Astrocyte (in vitro differentiated cells and primary cell): ENCODE results near the gene SDK1.

Experiments
- EZH2 ChIP-seq: IDR thresholded peaks from 2 replicates; pipeline ENCODE4 v1.6.1; 2012; ENCODE audit warnings: mild to moderate bottlenecking, low read length, inconsistent platforms; ENCODE audit not compliant: insufficient read depth
- TF ChIP-seq, protein P1 (sequence below): IDR thresholded peaks from 2 replicates; pipeline ENCODE4 v1.5.1; 2011; ENCODE audit warnings: low read depth, mild to moderate bottlenecking, inconsistent platforms, low read length, moderate library complexity; ENCODE audit not compliant: insufficient read depth

DNA sequence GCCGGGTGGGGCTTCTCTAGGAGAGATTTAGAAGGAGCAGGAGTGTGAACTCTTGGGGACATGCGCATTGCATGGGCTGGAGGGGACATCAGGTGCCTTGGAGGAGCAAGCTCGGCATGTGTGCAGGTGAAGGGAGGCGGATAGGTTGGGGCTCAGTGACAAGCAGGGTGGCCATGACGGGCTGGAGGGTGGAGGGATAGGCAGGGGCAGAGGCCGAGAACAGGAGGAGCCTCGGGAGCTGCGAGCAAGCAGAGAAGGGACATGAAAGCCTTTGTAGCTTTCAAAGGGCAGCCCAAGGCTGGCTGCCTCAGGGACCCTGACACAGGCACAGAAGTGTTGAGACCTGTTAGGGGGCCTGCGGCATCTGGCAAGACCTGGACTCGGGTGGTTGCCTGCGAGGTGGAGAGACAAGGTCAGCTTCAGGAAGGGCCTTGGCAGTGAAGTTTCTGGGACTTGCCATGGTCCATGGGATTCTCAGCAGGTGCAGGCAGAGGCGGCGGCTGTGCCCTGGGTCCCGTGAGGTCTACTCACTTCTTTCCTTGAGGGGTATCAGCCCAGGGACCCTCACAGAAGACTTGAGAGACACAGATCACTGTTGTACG lies 664.8 kb downstream of the SDK1 start:
- no peak for TF ChIP-seq EZH2
- TF ChIP-seq, protein P1, sequence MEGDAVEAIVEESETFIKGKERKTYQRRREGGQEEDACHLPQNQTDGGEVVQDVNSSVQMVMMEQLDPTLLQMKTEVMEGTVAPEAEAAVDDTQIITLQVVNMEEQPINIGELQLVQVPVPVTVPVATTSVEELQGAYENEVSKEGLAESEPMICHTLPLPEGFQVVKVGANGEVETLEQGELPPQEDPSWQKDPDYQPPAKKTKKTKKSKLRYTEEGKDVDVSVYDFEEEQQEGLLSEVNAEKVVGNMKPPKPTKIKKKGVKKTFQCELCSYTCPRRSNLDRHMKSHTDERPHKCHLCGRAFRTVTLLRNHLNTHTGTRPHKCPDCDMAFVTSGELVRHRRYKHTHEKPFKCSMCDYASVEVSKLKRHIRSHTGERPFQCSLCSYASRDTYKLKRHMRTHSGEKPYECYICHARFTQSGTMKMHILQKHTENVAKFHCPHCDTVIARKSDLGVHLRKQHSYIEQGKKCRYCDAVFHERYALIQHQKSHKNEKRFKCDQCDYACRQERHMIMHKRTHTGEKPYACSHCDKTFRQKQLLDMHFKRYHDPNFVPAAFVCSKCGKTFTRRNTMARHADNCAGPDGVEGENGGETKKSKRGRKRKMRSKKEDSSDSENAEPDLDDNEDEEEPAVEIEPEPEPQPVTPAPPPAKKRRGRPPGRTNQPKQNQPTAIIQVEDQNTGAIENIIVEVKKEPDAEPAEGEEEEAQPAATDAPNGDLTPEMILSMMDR, result no peak
